HG03571 (cell line): ENCODE data around the gene NKX6-1.

Experiments used
- ATAC-seq: cut with Tn5 transposase; IDR thresholded peaks from one replicate; pipeline ENCODE4 v1.9.1; 2021; ENCODE audit not compliant: unreplicated experiment

NKX6-1 gene

DNA sequence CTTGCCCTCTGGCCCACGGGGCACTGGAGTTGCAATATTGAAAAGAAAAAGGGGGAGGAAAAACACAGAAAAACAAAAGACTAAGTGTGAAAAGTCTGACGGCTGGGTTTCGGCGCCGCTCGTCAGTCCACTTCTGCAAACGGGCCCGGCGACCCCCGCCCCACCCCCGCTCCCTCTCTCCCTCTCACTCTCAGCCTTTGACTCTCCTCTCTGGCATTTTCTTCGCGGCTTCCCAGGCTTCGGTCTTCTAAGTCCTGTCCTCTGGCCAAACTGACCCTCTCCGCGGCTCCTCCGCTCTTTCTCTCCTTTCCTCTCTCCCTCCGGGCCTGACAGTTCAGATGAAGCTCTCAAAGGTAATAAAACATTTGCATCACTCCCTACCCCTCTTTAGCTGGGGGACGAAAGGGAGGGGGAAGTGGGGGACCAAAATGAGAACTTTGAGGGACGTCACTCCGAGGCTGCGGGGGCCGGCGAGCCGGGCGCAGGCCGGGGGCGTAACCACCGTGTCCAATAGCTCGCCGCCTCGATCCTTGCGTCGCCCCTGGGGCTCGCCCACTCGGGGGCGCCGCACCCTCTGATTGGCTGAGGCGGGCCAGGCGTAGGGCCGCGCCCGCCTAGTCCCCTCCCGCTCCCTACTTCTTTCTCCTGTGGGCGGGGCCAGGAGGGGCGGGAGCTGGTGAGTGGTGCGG lies at the start of gene NKX6-1:
TSS of gene NKX6-1 (minus strand) at position 358 of the 689 bp plus-strand sequence. CDS start 1,064 bp downstream, outside the sequence.
- ATAC-seq: no peak

DNA sequence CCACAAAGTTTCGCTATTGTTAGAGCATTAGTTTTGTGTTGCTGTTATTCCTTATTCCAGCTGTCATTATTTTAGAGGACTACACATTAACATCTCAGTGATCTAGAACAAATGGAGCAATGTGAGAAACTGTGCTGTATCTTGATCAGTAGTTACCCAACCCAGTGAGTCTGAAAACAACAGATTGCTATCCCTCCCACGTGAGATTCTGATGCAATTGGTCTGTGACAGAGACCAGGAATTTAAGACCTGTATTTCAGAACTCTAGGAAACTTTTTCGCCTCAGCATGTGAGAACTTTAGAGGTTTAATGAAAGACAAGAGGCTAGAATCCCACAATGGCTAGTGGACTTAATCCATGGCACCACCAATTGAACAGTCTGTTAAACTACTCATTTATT lies 48.1 kb upstream of the NKX6-1 start:
- ATAC-seq: no peak

DNA sequence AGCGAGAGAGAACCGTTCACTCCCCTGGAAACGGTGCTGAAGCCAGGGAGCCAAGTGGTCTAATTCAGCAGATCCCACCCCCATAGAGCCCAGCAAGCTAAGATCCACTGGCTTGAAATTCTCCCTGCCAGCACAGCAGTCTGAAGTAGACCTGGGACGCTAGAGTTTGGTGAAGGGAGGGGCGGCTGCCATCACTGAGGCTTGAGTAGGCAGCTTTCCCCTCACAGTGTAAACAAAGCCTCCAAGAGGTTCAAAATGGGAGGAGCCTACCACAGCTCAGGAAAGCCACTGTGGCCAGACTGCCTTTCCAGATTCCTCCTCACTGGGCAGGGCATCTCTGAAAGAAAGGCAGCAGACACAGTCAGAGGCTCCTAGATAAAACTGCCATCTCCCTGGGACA lies 46.0 kb upstream of the NKX6-1 start:
- ATAC-seq: no peak

DNA sequence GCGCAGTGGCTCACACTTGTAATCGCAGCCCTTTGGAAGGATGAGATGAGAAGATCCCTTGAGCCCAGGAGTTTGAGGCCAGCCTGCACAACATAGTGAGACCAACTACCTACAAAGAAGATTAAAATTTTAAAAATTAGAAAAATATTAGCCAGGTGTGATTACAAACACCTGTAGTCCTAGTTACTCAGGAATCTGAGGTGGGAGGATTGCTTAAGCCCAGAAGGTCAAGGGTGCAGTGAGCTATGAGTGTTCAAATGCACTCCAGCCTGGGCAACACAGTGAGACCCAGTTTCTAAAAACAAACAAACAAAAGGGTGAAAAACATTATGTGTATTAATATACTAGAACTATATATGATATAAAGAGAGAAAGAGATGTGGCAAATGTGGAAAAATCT lies 36.8 kb upstream of the NKX6-1 start:
- no peak for ATAC-seq

DNA sequence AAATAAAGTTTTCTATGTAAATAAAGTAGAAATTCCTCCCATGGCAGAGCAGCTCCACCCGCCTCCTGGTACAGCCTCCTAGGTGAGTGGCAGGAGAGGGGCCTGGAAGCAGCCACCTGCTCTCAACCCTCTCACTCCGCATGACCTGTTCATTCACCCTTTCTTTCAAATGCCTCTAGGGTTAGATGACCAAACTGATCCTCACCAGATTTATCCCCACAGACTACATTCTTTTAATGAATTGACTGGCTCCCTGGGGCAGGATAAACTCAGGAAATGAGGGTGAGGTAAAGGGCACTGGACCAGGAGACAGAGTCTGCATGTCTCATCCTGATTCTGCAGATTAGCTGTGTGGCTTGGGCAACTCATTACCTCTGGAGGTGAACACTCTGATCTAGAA lies 32.6 kb upstream of the NKX6-1 start:
- no peak for ATAC-seq

DNA sequence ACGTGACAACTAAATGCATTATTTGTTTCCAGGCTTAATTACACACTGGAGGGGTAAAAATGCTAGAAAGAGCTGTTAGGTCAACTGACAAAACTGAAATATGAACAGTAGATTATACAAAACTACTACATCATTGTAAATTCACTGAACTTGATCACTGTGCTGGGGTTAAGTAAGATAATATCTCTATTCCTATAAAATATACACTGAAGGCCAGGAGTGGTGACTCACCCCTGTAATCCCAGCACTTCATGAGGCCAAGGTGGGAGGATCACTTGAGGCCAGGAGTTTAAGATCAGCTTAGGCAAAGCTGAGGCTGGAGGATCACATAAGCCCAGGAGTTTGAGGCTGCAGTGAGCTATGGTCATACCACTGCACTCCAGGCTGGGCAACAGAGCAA lies 31.8 kb upstream of the NKX6-1 start:
- ATAC-seq: no peak

DNA sequence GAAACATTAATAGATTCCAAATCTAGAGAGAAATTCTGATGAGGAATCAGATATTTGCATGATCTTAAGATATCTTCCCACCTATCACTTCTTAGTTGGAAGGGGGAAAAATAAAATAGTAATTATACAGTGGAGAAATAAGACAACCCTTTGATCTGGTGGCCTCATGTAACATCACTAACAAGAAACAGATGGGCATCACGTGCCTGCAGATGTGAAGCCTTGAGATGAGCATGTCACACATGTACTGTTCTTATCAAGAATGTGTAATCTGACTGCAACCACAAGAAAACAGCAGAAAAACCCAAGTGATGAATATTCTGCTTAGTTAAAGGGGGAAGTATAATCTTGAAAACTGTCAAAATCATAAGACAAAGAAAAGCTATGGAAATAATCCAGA lies 31.4 kb upstream of the NKX6-1 start:
- no peak for ATAC-seq

DNA sequence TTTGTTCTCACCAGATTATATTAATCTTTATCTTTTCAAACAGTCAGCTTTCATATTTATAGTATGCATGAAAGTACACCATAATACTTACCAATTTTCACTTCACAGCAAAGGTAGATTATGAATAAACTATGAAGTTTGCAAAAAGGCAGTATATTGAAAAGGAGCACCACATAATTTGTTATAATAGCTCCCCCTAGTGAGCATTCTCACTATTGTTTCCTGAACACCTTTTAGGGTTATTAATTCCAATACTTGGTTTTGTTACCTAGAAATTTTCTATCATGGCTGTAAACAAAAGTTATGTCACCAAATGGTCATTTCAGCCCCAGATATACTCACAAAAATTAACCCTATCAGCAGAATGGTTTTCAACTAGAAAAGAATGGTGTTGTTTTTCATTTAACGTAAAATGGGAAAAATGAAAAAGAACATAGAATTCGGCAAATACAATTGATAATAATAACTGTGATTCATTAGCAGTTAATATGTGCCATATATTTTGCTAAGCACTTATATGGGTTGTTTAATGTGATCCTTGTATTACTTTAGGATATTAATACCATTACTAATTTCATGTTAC lies 30.2 kb upstream of the NKX6-1 start:
- ATAC-seq: no peak

DNA sequence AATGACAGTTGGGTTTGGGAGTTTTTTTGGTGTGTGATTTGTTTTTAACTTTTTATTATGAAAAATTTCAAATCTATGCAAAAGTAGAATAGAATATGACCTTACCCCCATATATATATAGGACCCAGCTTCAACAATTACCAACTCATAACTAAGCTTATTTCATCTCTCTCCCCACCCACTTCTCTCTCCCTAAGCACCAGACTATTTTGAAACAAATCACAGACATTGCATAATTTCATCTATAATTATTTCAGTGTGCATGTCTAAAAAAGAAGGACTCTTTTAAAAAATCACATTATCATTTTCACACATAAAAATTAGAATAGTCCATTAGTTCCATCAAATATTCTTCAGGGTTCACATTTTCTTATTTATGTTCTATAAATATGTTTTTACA lies 28.3 kb upstream of the NKX6-1 start:
- no peak for ATAC-seq

DNA sequence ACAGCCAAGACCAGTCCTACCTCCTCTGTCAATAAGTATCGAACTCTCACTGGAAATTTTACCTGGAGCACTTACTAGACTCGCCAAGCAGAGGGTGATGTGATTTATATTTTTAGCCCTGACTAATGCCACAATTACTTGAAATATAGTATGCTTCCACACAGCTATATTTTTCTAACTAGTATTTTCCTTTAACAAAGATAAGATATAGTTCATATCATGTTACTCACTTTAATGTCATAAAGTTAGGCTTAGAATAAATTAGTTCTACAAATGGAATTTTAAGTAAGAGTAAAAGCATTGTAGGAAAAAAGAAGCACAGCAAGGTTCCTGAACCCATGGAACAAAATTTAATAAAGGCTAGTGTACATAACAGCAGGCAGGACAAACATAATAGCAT lies 16.0 kb upstream of the NKX6-1 start:
- no peak for ATAC-seq

DNA sequence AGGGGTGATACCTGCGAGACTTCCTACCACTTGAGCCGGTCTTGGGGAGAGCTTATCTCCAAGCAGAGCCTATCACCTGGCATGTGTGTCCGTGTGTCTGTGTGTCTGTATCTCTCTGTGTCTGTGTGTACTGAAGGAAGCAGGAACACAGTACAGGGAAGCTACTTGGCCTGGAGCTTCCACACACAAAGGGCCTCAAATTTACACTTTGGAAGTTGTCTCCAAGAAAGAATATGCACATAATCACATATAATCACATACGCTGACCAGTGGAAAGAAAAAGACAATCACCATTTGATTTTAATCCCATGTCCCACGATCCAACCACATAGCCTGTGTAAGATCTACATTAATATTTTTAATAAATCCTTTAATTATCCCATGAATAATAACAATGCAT lies 13.2 kb upstream of the NKX6-1 start:
- ATAC-seq: no peak

DNA sequence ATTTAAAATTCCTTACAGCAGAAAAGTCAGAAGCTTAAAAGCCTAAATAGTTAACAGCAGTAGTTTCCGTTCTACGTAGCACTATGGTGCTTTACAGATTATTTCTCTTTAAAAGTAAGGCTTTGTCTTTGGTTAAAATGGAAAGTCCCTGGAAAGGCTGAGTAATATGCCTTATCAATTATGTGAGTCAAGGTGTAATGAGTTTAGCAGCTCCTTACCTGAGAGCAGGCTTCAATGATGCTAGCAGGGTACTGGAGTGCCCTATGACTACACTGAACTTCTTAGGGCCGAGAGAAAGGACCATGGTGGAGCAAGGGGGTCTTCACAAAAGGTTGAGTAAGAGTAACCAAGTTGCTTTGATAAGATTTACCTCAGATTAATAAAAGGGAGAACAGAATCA lies 12.6 kb upstream of the NKX6-1 start:
- no peak for ATAC-seq

DNA sequence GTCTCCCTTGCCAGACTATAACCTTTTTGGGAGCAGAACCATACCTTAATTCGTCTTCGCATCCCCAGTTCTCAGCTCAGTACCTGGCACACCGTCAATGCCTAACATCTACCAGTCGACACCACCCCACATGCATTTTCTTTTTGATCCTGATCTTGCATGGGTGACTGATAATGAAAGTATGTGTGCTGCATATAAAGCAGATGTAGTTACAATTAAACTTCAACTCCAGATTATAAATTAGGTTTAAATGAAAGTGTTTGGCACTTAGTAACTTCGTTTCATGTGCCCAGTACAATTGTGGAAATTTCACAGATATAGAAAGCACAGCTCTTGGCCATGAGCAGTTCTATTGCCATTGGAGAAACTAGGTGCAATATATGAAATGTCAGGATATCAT lies 8.8 kb upstream of the NKX6-1 start:
- no peak for ATAC-seq

DNA sequence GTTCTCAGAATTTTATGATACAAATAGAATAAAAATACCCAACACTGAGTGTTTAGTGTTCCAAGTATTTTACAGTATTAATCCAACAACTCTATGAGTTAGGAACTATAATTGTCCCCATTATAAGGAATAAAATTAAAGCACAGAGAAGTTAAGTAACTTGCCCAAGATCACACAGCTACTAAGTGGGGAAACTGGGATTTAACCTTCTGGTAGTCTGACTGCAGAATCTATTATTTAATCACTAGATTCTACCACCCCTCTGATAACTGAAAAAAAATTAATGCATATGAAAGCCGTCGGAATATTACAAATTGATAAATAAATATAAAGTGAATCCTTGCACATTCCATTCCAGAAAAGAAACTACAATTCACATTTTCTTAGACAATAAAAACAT lies 5.7 kb upstream of the NKX6-1 start:
- ATAC-seq: no peak

DNA sequence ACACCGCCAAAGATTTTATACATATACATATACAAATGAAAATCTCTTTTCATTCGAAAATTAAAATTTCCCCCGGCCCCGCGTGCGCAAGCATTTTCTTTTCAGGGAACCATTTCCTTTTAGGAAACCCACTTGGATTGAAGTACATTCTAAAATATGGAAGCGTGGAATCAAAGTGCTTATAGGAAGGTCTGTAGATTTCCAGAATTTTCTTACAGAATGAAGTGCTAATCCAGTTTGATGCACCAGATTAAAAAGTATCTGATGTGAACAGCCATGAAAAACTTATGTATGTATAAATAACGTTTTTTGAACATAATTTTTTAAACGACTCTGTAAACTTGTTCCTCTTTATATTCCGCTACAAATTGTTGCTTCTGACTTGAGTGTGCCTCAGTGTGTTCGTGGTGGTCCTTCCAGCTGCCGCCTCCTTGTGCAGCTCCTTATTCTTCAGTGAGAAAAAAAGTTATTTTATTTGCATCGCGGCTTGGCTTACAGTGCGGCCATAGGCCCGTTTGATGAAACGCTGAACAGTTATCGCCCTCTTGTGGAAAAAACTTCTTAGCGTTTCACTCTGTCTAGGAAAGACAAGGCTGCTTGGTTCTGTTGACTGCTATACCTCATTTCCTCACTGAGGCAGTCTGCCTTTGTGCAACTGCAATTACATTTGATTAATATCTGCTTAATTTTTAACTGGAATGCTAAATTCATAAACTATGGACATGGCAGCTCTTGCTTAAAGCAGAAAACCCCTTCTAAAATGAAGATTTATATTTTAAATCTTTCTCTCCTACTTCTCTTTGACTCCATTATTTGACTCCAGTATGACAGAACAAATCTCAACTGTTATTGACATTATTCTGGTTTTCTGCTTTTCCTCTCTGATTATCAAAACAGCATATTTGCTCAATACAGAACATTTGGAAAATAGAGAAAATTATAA lies 4.7 kb upstream of the NKX6-1 start:
- ATAC-seq: no peak

DNA sequence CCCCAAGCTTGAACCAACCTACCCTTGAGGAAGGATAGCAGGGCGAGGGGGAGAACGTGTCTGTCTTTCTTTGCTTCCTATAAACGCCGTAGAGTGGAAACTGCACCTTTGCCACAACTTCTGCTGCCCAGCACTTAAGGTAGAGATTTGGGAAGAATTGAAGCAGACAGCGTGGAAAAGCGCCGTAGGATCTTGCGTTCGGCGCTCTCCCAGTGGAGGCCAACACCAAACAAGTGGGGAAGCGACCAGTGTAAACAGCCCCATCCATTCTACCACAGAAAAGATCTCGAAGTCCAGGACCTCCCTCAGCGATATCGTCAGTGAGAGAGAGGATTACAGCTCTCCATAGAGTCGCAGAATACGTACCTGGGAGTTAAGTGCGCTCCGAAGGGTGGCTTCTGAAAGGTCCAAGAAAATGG lies 3.9 kb upstream of the NKX6-1 start:
- ATAC-seq: no peak

DNA sequence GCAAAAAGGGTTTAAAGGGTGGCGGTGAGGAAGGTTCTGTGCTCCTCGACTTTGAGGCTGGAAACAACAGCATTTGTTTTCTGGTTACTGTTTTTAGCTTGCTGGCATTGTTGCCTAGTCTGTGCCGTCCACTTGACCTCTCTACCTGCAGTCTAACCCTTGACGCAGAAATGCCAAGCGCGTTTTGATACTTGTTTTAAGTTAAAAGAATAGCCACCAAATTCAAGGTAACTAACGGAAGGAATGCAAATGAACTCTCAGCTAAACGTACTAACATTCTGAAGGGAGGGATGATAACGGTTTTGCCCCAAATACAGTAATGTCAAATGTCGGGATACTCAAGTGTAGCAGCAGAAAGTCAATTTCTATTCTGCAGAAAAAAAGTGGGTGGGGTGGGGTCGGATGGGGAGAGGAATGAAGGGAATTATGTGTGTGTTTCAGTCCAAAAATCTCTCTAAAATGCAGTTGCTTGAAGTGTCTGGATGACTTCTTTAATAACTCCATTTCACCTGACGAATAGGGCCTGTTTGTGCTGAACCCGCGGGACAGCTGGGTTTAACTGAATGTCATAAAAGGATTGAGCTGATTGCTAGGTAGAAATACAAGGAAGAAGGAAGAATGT lies 3.4 kb upstream of the NKX6-1 start:
- ATAC-seq: no peak

DNA sequence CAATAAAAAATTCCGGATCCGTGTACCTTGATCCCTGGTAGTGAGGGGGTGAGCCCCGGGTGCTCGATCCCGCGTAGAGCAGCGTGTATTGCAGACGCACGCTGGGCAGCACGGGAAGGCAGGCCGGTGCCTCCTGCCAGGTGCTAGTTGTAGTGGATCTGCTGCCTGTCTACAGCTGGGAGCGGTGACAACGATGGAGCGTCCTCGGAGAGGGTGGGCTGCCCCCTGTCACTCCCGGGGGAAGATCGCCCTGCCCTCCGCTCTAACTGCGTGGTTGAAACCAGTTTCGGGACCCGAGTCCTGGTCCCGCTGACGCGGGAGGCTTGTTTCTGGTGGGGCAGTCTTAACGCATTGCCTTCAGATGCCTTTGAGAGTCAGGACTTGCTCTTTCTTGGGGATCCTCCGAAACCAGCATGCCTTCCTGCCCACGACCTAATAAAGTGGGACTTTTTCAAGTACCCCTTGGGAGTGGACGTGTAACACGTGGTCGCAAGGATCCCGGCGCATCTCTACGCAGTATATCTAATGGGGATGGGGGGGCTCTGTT lies 2.7 kb upstream of the NKX6-1 start:
- no peak for ATAC-seq

DNA sequence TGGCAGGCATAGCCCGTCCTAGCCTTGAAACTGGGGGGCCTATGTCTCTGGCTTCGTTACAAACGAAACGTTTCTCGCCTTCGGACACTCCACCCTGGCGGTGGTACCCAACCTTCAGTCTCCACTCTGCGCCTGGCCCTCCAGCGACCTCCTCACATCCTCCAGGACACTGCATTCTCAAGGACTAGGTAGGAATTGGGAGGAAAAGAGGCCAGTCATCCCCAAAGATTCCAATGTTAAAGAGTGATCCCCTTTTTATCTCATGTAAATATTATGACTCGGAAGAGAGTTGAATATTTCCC lies 2.1 kb upstream of the NKX6-1 start:
- ATAC-seq: no peak

DNA sequence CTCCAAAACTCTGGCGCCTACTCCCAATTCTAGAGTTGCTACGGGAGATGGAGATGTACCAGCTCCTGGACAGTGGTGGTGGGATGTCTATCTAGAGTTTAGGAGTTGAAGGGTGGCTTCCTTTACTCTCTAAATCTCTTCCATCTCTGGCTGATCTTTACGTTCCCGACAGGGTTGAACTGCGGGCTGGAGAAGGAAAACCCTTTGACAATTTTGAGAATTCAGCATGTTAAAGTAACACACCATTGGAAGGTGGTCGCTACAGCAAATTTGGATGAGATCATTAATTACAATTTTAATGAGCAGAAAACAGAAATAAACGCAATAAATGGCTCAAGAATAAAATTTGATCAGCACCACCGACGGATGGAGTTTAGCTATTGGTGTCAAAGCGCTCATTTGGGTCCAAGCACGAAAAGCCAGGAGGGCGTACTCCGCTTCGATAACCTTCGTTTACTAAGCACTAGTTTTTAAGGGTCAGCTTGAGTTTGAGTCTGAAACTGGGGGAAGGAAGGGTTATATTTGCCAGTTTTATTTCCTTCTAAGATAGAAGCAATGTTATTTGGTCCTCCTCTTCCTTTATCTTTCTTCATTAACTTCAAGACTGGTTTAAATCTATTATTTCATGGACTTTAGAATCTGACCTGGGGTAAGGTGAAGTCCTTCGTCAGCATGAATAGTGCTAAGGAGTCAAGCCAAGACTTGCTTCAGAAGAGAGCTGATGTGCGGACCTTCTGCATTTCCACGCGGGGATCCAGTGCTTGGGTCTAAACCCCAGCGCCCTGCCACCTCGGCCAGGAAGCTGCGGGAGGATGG lies 1.5 kb upstream of the NKX6-1 start:
- no peak for ATAC-seq

DNA sequence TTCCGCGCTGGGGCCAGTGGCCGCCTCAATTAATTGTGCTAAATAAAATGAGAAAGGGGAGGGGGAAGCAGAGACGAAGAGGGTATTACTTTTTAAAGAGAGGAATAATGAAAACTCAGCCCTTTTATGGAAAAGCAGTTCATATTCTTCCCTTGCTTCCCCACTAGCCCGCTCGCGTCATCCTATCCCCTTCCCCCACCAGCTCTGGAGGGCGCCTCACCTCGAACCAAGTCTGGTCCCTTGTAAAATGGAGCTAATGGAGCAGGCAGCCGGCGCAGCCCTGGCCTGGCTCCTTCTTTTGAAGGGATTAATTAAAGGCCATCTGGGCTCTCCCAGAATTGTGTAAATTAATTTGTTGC lies 511 bp upstream of the NKX6-1 start:
- ATAC-seq: no peak
